ENCODE measurements around the gene CREB3.

GRCh38 chr9:35755071-35755470 lies 22.6 kb downstream of the CREB3 start:
- TF ChIP-seq, protein P1, sequence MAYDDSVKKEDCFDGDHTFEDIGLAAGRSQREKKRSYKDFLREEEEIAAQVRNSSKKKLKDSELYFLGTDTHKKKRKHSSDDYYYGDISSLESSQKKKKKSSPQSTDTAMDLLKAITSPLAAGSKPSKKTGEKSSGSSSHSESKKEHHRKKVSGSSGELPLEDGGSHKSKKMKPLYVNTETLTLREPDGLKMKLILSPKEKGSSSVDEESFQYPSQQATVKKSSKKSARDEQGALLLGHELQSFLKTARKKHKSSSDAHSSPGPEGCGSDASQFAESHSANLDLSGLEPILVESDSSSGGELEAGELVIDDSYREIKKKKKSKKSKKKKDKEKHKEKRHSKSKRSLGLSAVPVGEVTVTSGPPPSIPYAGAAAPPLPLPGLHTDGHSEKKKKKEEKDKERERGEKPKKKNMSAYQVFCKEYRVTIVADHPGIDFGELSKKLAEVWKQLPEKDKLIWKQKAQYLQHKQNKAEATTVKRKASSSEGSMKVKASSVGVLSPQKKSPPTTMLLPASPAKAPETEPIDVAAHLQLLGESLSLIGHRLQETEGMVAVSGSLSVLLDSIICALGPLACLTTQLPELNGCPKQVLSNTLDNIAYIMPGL (CRISPR knock-in tag; IDR thresholded peaks at IDR 0.05; ENCODE audit: borderline replicate concordance), result no peak
- TF ChIP-seq, protein P2, sequence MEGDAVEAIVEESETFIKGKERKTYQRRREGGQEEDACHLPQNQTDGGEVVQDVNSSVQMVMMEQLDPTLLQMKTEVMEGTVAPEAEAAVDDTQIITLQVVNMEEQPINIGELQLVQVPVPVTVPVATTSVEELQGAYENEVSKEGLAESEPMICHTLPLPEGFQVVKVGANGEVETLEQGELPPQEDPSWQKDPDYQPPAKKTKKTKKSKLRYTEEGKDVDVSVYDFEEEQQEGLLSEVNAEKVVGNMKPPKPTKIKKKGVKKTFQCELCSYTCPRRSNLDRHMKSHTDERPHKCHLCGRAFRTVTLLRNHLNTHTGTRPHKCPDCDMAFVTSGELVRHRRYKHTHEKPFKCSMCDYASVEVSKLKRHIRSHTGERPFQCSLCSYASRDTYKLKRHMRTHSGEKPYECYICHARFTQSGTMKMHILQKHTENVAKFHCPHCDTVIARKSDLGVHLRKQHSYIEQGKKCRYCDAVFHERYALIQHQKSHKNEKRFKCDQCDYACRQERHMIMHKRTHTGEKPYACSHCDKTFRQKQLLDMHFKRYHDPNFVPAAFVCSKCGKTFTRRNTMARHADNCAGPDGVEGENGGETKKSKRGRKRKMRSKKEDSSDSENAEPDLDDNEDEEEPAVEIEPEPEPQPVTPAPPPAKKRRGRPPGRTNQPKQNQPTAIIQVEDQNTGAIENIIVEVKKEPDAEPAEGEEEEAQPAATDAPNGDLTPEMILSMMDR (IDR thresholded peaks at IDR 0.05), result no peak
- TF ChIP-seq ZSCAN20 (CRISPR knock-in tag; IDR thresholded peaks at IDR 0.05) (no peak), ELK1 (IDR thresholded peaks at IDR 0.05; ENCODE audit: low read depth, low read length) (no peak), TP53 (CRISPR knock-in tag; IDR thresholded peaks at IDR 0.05) (no peak), GATA3 (IDR thresholded peaks at IDR 0.05; ENCODE audit: borderline replicate concordance) (no peak)
- TF ChIP-seq, protein P3, sequence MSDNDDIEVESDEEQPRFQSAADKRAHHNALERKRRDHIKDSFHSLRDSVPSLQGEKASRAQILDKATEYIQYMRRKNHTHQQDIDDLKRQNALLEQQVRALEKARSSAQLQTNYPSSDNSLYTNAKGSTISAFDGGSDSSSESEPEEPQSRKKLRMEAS (IDR thresholded peaks at IDR 0.05), result no peak

Data from A549 (cell line).